ENCODE results near the gene PTPRM. TPM values are rescaled to one million over a fixed set of nuclear protein-coding genes. Genes with fewer than 3 reads are reported as not detected.

PTPRM gene
- total RNA-seq, 2 donors from 2014 or later = 53.4 to 64.7 TPM

GRCh38 chr18:8238507-8238906 lies 671.4 kb downstream of the PTPRM start:
- intact Hi-C loops (cut with DNase I) = loop anchor here in 1 of 2 donors (10.0 kb wide), 1 partner anchor 236 kb away; no protein-coding TSS in a partner anchor
- no peak for DNase-seq (ENCODE audit: low spot score)

DNA sequence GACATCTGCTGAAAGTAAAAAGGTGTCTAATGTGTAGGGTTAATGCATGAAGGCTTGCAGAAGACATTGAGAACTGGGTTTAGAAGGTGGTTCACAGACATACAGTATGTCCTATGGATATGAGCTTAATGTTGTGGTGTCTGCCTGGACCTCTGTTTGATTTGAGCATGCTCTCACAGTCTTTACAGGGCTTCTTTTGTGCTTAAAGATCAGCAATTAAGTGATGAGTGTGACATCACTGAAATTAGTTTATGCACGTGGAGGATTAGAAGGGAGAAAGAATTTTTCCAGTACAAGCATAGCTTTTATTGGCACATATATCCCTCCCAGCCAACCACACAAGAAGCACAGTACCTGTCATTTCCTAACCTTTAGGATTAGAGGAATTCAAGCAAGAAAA lies 674.6 kb downstream of the PTPRM start:
- no peak for DNase-seq (ENCODE audit: low spot score)
- intact Hi-C loops (cut with DNase I) = no loop called here

DNA sequence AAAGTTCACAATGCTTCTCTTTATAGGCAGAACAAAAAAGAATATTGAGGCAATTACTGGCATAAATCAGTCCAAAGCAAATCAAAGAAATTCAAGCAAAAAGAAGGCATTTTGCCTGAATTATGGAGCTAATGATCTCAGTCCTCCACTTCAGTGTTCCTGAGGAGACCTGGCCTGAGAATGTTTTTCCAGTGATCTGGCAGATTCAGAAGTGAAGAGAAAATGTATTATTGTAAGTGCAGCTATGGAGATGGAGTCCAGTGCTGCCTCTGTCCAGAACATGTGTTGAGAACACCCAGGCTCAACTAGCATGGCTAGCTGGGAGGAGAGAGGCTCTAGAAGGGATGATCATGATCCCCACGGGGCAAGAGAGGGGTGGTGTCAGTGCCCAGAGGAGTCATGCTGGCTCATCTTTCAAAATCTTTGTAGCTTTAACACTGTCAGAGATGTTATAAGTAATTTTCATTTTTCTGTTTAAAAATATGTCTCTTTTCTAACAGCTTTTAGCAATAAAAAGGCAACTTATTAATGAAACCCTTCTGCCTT lies 675.1 kb downstream of the PTPRM start:
- DNase-seq (ENCODE audit: low spot score) = no peak
- intact Hi-C loops (cut with DNase I) = no loop called here

- intact Hi-C loops (cut with DNase I) = no loop called here
- no peak for DNase-seq (ENCODE audit: low spot score)
Measured at GRCh38 chr18:8247700-8248099, 680.6 kb downstream of the PTPRM start.

DNA sequence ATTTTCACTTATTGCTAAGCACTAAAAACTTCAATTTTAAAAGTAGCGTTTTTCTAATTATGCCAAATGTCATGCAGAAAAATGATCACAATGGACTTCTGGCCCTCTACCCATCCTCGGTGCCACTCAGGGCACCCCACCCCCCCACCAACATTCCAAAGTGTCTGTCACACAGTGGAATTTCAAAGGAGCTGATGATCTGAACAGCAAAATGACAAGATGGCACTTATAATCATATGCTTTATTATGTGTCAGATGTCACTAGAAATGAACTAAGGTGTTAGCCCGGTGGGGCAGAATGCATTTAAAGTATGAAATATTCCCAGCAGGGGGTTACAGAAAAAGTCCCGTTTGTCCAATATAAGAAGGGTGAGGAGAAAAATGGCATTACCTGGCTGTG lies 681.5 kb downstream of the PTPRM start:
- intact Hi-C loops (cut with DNase I) = no loop called here

GRCh38 chr18:8249811-8250210 lies 682.7 kb downstream of the PTPRM start:
- intact Hi-C loops (cut with DNase I) = no loop called here
- no peak for DNase-seq (ENCODE audit: low spot score)

More for the DNA sequence above, 681.5 kb downstream of the PTPRM start:
- no peak for DNase-seq (ENCODE audit: low spot score)

DNA sequence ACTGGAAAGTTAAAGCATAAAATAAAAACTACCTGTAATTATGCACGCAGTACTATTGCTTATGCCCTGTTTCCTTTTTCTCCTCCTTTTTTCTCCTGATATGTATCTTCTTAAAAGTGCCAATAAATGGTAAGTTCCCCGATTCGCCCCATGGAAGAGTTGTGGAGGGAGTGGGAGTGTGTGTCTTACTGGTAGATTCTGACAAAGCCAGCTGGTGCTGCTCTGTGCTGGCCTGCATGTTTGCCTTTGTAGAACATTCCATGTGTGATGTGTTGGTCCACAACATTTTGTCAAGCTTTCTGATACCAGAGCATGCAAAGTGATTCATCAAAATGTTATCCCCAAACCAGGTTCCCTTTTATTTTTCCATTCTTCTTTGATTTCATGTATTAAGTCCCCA lies 685.3 kb downstream of the PTPRM start:
- intact Hi-C loops (cut with DNase I) = no loop called here
- DNase-seq (ENCODE audit: low spot score) = no peak

- DNase-seq (ENCODE audit: low spot score) = no peak
- intact Hi-C loops (cut with DNase I) = no loop called here
Measured at GRCh38 chr18:8253944-8254343, 686.8 kb downstream of the PTPRM start.

DNA sequence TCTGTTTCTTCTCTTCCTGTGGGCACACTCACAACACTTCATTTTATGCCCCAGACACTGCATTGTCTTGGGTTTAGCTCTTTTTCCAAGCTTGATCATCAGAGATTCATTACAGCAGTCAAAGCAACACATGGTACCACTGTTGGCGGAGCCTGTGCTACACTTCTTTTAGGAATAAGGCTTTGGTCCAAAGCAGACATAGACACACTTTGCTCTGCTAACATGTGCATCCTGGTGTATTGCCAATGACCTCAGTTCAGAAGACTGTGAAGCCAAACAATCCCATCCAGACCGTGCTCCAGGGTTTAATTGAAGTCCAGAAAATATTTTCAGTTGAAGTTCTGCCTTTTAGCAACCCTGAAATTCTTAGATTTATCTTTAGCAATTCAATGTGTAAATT lies 687.5 kb downstream of the PTPRM start:
- intact Hi-C loops (cut with DNase I) = no loop called here
- no peak for DNase-seq (ENCODE audit: low spot score)

DNA sequence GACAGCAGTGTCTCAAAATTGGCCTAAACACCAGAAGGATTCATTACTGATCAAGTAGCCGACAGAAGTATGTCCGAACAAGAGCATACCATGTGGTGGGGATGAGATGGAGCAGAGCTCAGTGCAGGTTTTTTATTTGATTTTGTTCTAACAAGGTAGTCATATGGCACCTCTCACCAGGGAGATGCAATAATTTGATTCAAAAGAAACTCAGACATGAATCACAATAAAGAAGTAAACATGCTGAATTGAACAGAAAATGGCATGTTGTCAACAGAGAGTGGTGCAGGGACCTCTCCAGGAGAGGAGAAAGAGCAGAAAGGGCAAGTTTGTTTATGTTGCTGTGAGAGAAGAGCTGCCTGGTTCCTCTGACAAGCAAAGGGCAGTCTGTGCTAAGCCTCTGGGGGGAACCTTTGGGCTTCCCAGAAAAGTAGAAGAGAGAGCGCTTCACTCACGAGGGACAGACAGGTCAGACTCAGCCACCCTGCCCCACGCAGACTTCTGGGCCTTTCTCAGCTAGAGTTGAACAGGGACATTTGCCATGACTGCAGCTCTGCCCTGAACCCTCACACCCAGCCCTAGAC lies 690.8 kb downstream of the PTPRM start:
- no peak for DNase-seq (ENCODE audit: low spot score)
- intact Hi-C loops (cut with DNase I) = loop anchor here in 1 of 2 donors (1.0 kb wide), 1 partner anchor 33 kb away; no protein-coding TSS in a partner anchor

DNA sequence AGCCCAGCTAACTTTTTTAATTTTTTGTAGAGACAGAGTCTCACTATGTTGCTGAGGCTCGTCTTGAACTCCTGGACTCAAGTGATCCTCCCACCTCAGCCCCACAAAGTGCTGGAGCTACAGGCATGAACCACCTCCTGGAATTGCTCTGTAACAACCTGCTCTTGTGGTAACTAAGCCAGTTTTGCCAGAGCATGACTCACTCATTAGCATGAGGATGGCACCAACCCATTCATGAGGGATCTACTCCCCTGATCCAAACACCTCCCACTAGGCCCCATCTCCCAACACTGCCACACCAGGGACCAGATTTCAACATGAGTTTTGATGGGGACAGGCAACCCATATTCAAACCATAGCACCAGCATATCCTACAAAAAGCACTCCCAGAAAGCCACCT lies 693.2 kb downstream of the PTPRM start:
- intact Hi-C loops (cut with DNase I) = no loop called here
- DNase-seq (ENCODE audit: low spot score) = no peak

GRCh38 chr18:8260827-8261226 lies 693.7 kb downstream of the PTPRM start:
- no peak for DNase-seq (ENCODE audit: low spot score)
- intact Hi-C loops (cut with DNase I) = no loop called here

DNA sequence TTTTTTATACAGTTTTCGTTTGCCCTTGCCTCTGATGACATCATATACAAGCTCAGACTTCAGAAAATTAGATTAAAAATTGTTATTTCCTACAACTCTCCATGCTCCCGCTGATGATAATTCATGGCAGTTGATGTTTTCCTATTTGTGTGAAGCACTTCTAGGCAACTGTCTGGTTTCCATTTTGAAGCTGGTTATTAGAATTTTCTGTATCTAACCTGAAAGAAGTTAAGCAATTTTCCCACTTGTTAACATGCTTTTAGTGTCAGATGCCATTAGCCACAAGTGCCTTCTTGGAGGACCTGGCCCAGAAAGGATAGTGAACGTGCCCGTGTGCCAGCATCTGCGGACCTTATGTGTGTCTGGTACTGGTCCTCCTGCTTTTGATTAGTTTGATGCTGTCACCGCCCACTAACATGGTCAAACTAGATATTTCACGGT lies 694.6 kb downstream of the PTPRM start:
- intact Hi-C loops (cut with DNase I) = no loop called here
- DNase-seq (ENCODE audit: low spot score) = no peak

DNA sequence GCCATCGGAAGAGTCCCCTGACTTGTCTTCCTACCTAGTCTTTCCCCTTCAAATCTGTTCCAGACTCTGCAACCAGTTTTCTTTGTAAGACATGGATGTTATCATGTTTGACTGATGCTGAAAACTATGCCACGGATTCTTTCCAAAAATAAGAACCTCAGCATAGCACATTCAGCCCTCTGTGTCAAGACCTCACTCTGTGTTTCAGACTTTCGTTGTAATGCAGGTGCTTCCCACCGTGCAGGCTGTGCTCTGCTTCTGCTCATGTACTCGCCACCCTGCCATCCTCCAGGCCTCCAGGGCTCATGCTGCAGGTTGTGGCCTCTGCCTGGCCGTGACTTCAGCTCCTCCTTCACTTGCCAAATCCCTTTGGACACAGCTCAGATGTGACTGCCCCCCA lies 695.1 kb downstream of the PTPRM start:
- DNase-seq (ENCODE audit: low spot score) = no peak
- intact Hi-C loops (cut with DNase I) = no loop called here

DNA sequence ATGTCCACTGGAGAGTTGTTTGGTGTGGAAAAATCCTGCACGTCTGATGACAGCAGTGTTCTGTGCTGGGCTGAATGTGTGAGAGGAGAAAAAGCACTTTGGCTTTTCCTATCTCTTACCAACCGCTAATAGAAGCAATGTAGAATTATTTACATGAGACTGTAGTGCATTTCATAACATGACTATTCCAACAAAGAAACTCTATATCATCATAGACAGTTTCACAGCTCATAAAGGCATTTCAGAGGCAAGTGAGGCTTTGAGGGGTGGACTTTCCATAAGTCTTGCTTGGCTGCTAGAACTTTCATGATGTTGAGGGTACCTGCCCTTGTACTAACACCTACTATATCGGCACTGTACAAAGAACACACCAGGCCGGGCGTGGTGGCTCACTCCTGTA lies 697.0 kb downstream of the PTPRM start:
- no peak for DNase-seq (ENCODE audit: low spot score)
- intact Hi-C loops (cut with DNase I) = no loop called here

- no peak for DNase-seq (ENCODE audit: low spot score)
Measured at GRCh38 chr18:8264861-8265411, 697.8 kb downstream of the PTPRM start.

DNA sequence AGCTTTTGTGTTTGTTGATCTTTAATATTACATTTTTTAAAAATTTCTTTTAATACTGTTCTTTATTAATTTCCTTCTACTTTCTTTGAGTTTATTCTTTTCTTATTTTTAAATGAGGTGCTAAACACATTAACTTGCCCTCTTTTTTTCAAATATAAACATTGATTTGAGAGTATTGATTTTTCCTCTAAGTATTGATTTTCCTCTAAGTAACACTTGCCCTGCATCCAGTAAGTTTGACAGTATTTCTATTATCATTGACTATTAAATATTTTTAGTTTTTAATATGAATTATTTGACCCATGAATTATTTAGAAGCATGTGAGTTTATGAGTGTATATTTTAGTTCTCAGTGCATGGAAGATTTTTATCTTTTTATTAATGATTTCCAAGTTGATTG lies 705.1 kb downstream of the PTPRM start:
- DNase-seq (ENCODE audit: low spot score) = no peak
- intact Hi-C loops (cut with DNase I) = no loop called here

More at GRCh38 chr18:8264861-8265411, 697.8 kb downstream of the PTPRM start:
- intact Hi-C loops (cut with DNase I) = no loop called here

DNA sequence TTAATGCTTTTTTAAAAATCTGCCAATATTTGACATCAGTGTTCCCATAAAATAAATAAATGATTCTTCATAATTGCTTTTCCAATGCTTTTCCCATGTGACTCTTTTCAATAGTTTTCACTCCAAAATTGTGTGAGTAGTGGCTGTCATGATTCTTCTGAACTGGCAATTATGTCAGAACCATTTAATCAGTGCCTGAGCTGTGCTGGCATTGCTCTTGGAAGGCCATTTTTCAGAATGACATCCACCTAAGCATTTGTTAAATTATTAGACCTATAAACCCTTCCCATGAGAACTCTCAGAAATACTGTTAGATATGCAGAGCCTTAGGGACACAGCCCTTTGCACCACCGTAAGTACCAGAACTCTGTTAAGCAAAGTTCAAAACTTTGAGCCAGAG lies 707.3 kb downstream of the PTPRM start:
- intact Hi-C loops (cut with DNase I) = no loop called here
- DNase-seq (ENCODE audit: low spot score) = no peak

DNA sequence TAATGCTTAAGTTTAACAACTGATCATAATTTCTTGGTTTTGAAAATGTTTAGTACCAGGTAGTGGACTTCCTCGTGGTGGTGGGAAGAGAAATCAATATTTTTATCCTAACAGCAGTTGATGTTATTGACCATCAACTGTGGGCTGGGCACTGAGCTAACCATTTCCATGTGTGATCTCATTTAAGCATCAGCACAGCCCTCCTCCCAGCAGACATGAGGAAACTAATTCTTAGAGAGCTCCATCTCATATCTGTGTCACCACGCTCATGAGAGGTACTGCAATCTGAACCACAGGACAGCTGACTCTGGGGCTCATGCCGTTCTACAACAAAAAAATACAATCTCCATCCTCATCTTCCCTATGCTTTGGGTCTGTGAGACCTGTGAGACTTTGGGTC lies 709.3 kb downstream of the PTPRM start:
- DNase-seq (ENCODE audit: low spot score) = no peak
- intact Hi-C loops (cut with DNase I) = no loop called here

GRCh38 chr18:8277270-8277669 lies 710.2 kb downstream of the PTPRM start:
- intact Hi-C loops (cut with DNase I) = no loop called here
- DNase-seq (ENCODE audit: low spot score) = no peak

DNA sequence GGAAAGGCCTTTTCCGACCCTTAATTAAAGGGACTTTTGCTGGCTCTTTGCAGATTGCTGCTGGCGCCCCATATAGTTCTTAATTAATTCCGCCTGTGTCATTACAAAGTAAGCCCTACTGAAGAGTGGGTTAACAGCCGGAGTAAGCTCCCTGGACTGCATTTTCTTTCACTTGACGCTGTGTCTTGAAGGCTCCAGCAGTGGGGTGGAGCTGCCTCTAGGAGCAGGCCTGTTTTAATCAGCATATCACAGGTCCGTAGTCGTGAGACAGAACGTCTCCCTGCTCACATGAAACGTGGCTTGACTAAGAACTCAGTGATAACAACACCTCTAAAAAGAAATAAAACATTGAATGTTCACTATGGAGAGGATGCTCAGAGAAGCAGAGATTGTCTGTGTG lies 712.2 kb downstream of the PTPRM start:
- intact Hi-C loops (cut with DNase I) = no loop called here

More for the DNA sequence above, 712.2 kb downstream of the PTPRM start:
- no peak for DNase-seq (ENCODE audit: low spot score)
